Mesodermal cell (in vitro differentiated cells): ENCODE data around the gene MYBPH.

Source experiments
- H3K27ac ChIP-seq: 2 replicates; pipeline ENCODE4 v1.7.0; 2013; ENCODE audit warnings: mild to moderate bottlenecking, low read depth, low read length, moderate library complexity; ENCODE audit not compliant: severe bottlenecking
- H3K36me3 ChIP-seq: 2 replicates; pipeline ENCODE4 v1.7.1; 2013; ENCODE audit warnings: mild to moderate bottlenecking, low read length, moderate library complexity; ENCODE audit not compliant: control insufficient read depth, insufficient read depth
- H3K4me1 ChIP-seq: one replicate; pipeline ENCODE4 v1.7.1; 2013; ENCODE audit warnings: mild to moderate bottlenecking, low read length; ENCODE audit not compliant: insufficient read depth, control insufficient read depth, poor library complexity, severe bottlenecking
- H3K4me3 ChIP-seq: 2 replicates; pipeline ENCODE4 v1.7.0; 2013; ENCODE audit warnings: low read length, control low read depth, mild to moderate bottlenecking; ENCODE audit not compliant: insufficient read depth, poor library complexity, severe bottlenecking; ENCODE audit errors: extremely low read depth
- H3K9me3 ChIP-seq: 2 replicates; pipeline ENCODE4 v1.7.1; 2013; ENCODE audit warnings: mild to moderate bottlenecking, low read length, moderate library complexity; ENCODE audit not compliant: control insufficient read depth
- whole genome bisulfite sequencing, 2 experiments: methylation state at CpG; one replicate each; pipeline ENCODE4 v1.1.5; 2013; ENCODE audit warnings: missing lambda C conversion rate in 2 of 2; ENCODE audit not compliant: insufficient coverage in 2 of 2; 5-methylcytosine and 5-hydroxymethylcytosine counted together

Gene MYBPH

GRCh38 chr1:203153989-203154821 is 21.4 kb downstream of the MYBPH start:
- 62% methylated on average over 6 to 10 of the region's 13 CpGs for WGBS, 2 experiments
- H3K36me3 ChIP-seq, result peaks cover 25% of the 10 kb centered on the region
- peaks cover 14% of the 10 kb centered on the region for H3K9me3 ChIP-seq
- H3K27ac ChIP-seq, result peak overlapping the region; percentile 83
- peaks cover 63% of the 10 kb centered on the region for H3K4me1 ChIP-seq
- no peak overlapping the region for H3K4me3 ChIP-seq

GRCh38 chr1:203153051-203153988 is 22.3 kb downstream of the MYBPH start:
- H3K36me3 ChIP-seq, result peaks cover 20% of the 10 kb centered on the region
- H3K27ac ChIP-seq, result peak overlapping the region; percentile 83
- no peak overlapping the region for H3K4me3 ChIP-seq
- peaks cover 8% of the 10 kb centered on the region for H3K9me3 ChIP-seq
- H3K4me1 ChIP-seq, result peaks cover 65% of the 10 kb centered on the region
- 33 to 34% methylated on average over 4 to 6 of the region's 9 CpGs for WGBS, 2 experiments

- WGBS, 2 experiments, result 49 to 53% methylated on average over 5 to 7 of the region's 10 CpGs
- H3K4me1 ChIP-seq, result peaks cover 68% of the 10 kb centered on the region
Measured at GRCh38 chr1:203152158-203153034, 23.2 kb downstream of the MYBPH start.

DNA sequence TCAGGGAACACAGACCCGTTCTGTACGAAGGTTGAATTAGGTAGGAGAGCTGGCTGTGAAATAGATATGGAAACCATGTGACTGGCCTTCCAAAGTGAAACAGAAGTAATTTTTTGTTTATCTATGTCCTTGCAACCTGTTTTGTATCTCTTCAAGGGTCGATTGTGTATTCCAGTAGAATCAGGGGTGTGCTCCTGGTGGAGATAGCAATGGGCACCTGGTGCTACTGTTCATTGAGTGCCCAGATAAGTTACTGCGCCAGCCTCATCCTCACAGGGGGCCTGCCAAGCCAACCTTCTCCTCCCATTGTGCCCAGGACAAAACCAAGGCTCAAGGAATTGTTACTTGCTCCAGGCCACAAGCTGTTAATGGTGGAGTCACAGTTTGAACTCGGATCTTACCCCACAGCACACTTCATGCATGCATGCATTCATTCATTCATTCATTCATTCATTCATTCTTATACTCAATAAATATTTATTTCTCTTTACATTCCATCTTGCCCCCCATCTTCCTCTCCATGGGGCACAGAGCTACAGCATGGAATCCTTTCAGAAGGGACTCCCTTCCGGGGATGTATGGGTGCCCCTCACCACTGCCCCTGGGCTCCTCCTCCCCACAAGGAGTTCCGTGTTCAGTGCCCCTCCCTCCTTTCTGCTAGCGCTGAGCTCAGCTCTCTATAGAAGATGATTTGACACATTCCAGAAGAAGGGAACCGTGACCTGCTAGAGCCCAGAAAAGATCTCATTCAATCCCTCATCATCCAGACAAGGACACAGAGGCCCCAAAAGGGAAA is 24.1 kb downstream of the MYBPH start:
- H3K4me1 ChIP-seq, result peaks cover 76% of the 10 kb centered on the region
- H3K4me3 ChIP-seq, result no peak overlapping the region
- H3K9me3 ChIP-seq, result no peaks in the 10 kb centered on the region
- H3K36me3 ChIP-seq, result peaks cover 3% of the 10 kb centered on the region
- 49 to 81% methylated on average over 7 of the region's 9 CpGs for WGBS, 2 experiments
- peak overlapping the region; percentile 65 for H3K27ac ChIP-seq

More at GRCh38 chr1:203152158-203153034, 23.2 kb downstream of the MYBPH start:
- Histone ChIP-seq H3K4me3 (no peak overlapping the region), H3K9me3 (no peaks in the 10 kb centered on the region), H3K27ac (peak overlapping the region; percentile 83), H3K36me3 (peaks cover 11% of the 10 kb centered on the region)

DNA sequence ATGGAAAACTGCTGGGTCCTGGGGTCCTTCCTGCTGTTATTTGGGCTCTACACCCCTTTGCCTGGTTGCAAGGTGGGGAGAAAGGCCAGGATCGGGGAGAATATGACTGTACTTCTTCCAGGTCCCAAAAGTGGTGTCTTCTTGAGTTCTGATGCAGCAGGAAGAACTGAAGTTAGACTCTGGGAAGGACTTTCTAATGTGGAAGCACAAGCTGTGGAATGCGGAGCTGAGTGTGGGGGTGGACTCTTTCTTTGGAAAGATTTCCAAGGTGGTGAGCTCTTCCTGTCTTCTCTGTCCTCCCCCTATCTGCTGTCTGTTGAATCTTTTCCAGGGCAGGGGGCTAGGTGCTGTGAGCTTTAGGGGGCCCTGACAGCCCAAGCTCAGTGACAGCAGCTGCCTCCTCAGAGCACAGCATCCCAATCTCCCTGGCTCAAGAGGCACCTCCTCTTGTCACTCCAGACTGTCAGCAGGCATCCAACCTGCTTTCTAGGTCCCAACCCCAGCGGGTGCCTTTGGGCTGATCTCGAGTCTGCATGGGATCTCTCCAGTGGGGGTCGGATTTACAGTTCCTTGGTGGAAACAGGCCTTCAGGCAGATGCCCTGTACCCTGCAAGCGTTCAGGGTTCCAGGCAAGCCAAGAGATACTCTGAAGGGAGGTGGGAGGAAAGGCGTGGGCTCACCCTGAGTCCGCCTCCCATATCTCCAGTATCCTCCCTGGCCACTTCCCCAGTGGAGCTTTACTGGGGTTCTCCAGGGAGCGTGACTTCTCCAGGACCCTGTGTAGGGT is 24.9 kb downstream of the MYBPH start:
- Histone ChIP-seq H3K27ac (peak overlapping the region; percentile 24), H3K4me1 (peaks cover 80% of the 10 kb centered on the region), H3K36me3 (no peaks in the 10 kb centered on the region), H3K9me3 (no peaks in the 10 kb centered on the region), H3K4me3 (no peak overlapping the region)
- WGBS, 2 experiments, result 70 to 84% methylated on average over 6 to 7 of the region's 9 CpGs

GRCh38 chr1:203149188-203149840 is 26.3 kb downstream of the MYBPH start:
- H3K4me3 ChIP-seq, result no peak overlapping the region
- peaks cover 81% of the 10 kb centered on the region for H3K4me1 ChIP-seq
- no peaks in the 10 kb centered on the region for H3K36me3 ChIP-seq
- WGBS, 2 experiments, result 45 to 62% methylated on average over 5 to 6 of the region's 7 CpGs
- peak overlapping the region; percentile 36 for H3K27ac ChIP-seq
- no peaks in the 10 kb centered on the region for H3K9me3 ChIP-seq

DNA sequence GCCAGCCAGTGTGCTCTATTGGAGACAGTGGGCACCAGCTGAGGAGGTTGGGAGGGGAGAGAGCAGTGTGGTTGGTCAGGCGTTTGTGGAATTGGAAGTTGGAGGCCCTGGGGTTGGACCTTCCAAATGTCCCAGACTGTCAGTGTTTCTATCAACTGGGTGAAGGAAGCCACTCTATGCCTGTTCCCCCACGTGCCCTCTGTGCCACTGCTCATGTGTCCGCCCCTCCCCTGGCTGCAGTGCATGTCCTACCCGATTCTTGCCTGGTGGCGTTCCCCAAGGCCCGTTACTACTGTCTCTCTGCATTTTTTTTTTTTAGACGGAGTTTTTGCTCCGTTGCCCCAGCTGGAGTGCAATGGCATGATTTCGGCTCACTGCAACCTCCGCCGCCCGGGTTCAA is 27.0 kb downstream of the MYBPH start:
- 97 to 98% methylated on average over 11 of the region's 12 CpGs for WGBS, 2 experiments
- H3K36me3 ChIP-seq, result peaks cover 2% of the 10 kb centered on the region
- H3K4me1 ChIP-seq, result peaks cover 76% of the 10 kb centered on the region
- H3K27ac ChIP-seq, result peak overlapping the region; percentile 16
- H3K9me3 ChIP-seq, result no peaks in the 10 kb centered on the region
- no peak overlapping the region for H3K4me3 ChIP-seq

GRCh38 chr1:203148127-203148526 is 27.5 kb downstream of the MYBPH start:
- peaks cover 72% of the 10 kb centered on the region for H3K4me1 ChIP-seq
- 97 to 100% methylated on average over 4 to 5 of the region's 5 CpGs for WGBS, 2 experiments
- H3K9me3 ChIP-seq, result no peaks in the 10 kb centered on the region
- no peak overlapping the region for H3K27ac ChIP-seq
- peaks cover 7% of the 10 kb centered on the region for H3K36me3 ChIP-seq
- no peak overlapping the region for H3K4me3 ChIP-seq

GRCh38 chr1:203147376-203147775 is 28.2 kb downstream of the MYBPH start:
- 64 to 66% methylated on average over 3 to 4 of the region's 5 CpGs for WGBS, 2 experiments
- Histone ChIP-seq H3K36me3 (peaks cover 14% of the 10 kb centered on the region), H3K27ac (no peak overlapping the region), H3K4me1 (peaks cover 70% of the 10 kb centered on the region), H3K9me3 (no peaks in the 10 kb centered on the region), H3K4me3 (no peak overlapping the region)
